HepG2 (cell line): ENCODE measurements around the gene GJA8.
"Not testable (repeated sequence)": the region's sequence is repeated elsewhere in the genome, so short reads cannot be mapped to it uniquely, and the experiment has no call there.

Source experiments
- ATF7-NPFF ChIP-seq: sonication (generic); formaldehyde crosslinking; IDR thresholded peaks from 2 replicates; pipeline ENCODE4 v1.8.1; 2023; ENCODE audit warnings: mild to moderate bottlenecking, low read depth, missing genetic modification reagents, moderate library complexity
- CENPT ChIP-seq: sonication (generic); formaldehyde crosslinking; IDR thresholded peaks from 2 replicates; pipeline ENCODE4 v1.8.0; 2022; ENCODE audit warnings: low read depth, mild to moderate bottlenecking, moderate library complexity, missing genetic modification reagents
- GTF2F1 ChIP-seq: fragments of 150-350 bp; IDR thresholded peaks from 2 replicates; pipeline ENCODE4 v1.6.1; 2014; ENCODE audit warnings: low read length
- IRF2 ChIP-seq: IDR thresholded peaks from 2 replicates; pipeline ENCODE4 v1.6.1; 2018; ENCODE audit warnings: missing genetic modification reagents, missing compliant biosample characterization
- MXI1 ChIP-seq: IDR thresholded peaks from 3 replicates; pipeline ENCODE4 v1.6.1; 2012; ENCODE audit warnings: low read depth, low read length, inconsistent platforms, borderline replicate concordance
- POLR2A ChIP-seq, 2 experiments: IDR thresholded peaks; 2 replicates each; pipeline ENCODE4 v1.6.1; 2011; ENCODE audit warnings: low read depth in 2 of 2, low read length in 2 of 2, mild to moderate bottlenecking in 1 of 2, moderate library complexity in 1 of 2; ENCODE audit not compliant: insufficient read depth in 1 of 2
- RNF2 ChIP-seq: fragments of 450-650 bp; conservative IDR thresholded peaks from 2 replicates; pipeline ENCODE4 v1.6.1; 2016; ENCODE audit warnings: low read depth
- TBP ChIP-seq: sonication (generic); formaldehyde crosslinking; IDR thresholded peaks from 2 replicates; pipeline ENCODE4 v1.5.0; 2020; ENCODE audit warnings: missing genetic modification reagents
- TOPORS ChIP-seq: sonication (generic); formaldehyde crosslinking; IDR thresholded peaks from 2 replicates; pipeline ENCODE4 v1.8.0; 2023; ENCODE audit warnings: mild to moderate bottlenecking, missing genetic modification reagents
- TF ChIP-seq, protein P1 (sequence below): sonication (generic); formaldehyde crosslinking; IDR thresholded peaks from 2 replicates; pipeline ENCODE4 v1.8.1; 2023; ENCODE audit warnings: mild to moderate bottlenecking, missing genetic modification reagents
- TF ChIP-seq, protein P2 (sequence below): sonication (generic); formaldehyde crosslinking; IDR thresholded peaks from 2 replicates; pipeline ENCODE4 v1.5.0; 2020; ENCODE audit warnings: mild to moderate bottlenecking, missing genetic modification reagents, moderate library complexity
- TF ChIP-seq, protein P3 (sequence below): sonication (generic); formaldehyde crosslinking; IDR thresholded peaks from 2 replicates; pipeline ENCODE4 v1.4.0; 2020; ENCODE audit warnings: missing genetic modification reagents

DNA sequence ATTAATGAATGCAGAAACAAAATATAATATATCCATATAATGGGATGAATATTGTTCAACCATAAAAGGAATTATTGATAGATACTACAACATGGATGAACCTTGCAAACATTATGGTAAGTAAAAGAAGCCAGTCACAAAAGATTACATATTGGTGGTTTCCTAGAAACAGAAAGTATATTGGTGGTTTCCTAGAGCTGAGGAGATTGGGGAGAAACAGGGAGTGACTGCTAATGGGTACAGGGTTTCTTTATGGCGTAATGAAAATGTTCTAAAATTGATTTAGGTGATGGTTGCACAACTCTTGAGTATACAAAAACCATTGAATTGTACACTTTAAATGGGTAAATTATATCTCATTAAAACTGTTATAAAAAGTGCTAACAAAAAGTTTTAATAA lies 40.0 kb downstream of the GJA8 start:
- TF ChIP-seq IRF2 (CRISPR knock-in tag); TBP; POLR2A (IDR thresholded peaks at IDR 0.05; ENCODE audit: insufficient read depth in 1 of 2, low read depth in 2 of 2, low read length in 2 of 2); RNF2; CENPT; TOPORS; ATF7-NPFF; GTF2F1; MXI1: not testable (repeated sequence)
- TF ChIP-seq, protein P1, sequence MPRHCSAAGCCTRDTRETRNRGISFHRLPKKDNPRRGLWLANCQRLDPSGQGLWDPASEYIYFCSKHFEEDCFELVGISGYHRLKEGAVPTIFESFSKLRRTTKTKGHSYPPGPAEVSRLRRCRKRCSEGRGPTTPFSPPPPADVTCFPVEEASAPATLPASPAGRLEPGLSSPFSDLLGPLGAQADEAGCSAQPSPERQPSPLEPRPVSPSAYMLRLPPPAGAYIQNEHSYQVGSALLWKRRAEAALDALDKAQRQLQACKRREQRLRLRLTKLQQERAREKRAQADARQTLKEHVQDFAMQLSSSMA (CRISPR knock-in tag): not testable (repeated sequence)
- TF ChIP-seq, protein P2, sequence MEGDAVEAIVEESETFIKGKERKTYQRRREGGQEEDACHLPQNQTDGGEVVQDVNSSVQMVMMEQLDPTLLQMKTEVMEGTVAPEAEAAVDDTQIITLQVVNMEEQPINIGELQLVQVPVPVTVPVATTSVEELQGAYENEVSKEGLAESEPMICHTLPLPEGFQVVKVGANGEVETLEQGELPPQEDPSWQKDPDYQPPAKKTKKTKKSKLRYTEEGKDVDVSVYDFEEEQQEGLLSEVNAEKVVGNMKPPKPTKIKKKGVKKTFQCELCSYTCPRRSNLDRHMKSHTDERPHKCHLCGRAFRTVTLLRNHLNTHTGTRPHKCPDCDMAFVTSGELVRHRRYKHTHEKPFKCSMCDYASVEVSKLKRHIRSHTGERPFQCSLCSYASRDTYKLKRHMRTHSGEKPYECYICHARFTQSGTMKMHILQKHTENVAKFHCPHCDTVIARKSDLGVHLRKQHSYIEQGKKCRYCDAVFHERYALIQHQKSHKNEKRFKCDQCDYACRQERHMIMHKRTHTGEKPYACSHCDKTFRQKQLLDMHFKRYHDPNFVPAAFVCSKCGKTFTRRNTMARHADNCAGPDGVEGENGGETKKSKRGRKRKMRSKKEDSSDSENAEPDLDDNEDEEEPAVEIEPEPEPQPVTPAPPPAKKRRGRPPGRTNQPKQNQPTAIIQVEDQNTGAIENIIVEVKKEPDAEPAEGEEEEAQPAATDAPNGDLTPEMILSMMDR (CRISPR knock-in tag): not testable (repeated sequence)
- TF ChIP-seq, protein P3, sequence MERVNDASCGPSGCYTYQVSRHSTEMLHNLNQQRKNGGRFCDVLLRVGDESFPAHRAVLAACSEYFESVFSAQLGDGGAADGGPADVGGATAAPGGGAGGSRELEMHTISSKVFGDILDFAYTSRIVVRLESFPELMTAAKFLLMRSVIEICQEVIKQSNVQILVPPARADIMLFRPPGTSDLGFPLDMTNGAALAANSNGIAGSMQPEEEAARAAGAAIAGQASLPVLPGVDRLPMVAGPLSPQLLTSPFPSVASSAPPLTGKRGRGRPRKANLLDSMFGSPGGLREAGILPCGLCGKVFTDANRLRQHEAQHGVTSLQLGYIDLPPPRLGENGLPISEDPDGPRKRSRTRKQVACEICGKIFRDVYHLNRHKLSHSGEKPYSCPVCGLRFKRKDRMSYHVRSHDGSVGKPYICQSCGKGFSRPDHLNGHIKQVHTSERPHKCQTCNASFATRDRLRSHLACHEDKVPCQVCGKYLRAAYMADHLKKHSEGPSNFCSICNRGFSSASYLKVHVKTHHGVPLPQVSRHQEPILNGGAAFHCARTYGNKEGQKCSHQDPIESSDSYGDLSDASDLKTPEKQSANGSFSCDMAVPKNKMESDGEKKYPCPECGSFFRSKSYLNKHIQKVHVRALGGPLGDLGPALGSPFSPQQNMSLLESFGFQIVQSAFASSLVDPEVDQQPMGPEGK: not testable (repeated sequence)
